Transverse colon (tissue), 4 donors: ENCODE results near the gene LTBP2. TPM values are rescaled to one million over a fixed set of nuclear protein-coding genes. Genes with fewer than 3 reads are reported as not detected.

Experiments
- DNase-seq: peaks from one replicate; pipeline ENCODE4 v3.0.0-alpha.2; 2019
- H3K27ac ChIP-seq, 4 donors: fragments of 200-600 bp; sonication (generic); 2 replicates each; pipeline ENCODE4 v1.5.1; 2016 to 2018; ENCODE audit warnings: inconsistent platforms in 4 of 4
- H3K27me3 ChIP-seq: fragments of 200-600 bp; sonication (generic); 2 replicates; pipeline ENCODE4 v1.5.1; 2017; ENCODE audit warnings: inconsistent platforms
- H3K36me3 ChIP-seq, 4 donors: fragments of 200-600 bp; sonication (generic); 2 replicates each; pipeline ENCODE4 v1.5.1; 2017 to 2019; ENCODE audit warnings: inconsistent platforms in 4 of 4
- H3K4me1 ChIP-seq, 4 donors: fragments of 200-600 bp; sonication (generic); 2 replicates each; pipeline ENCODE4 v1.5.1; 2017 to 2020; ENCODE audit warnings: inconsistent platforms in 4 of 4
- H3K4me3 ChIP-seq, 4 donors: fragments of 200-600 bp; sonication (generic); 1 replicate in 1 of 4; 2 replicates in 3 of 4; pipeline versions ENCODE4 v1.5.1 to v1.6.1; 2017 to 2019; ENCODE audit warnings: inconsistent platforms in 4 of 4
- H3K9me3 ChIP-seq, 2 donors: fragments of 200-600 bp; sonication (generic); 2 replicates each; pipeline ENCODE4 v1.5.1; 2017 to 2019; ENCODE audit warnings: inconsistent platforms in 2 of 2
- CTCF ChIP-seq, 5 experiments: fragments of 200-600 bp in 3 of 5; fragments of 450-650 bp in 2 of 5; sonication (generic) in 3 of 5; IDR thresholded peaks; 1 replicate in 2 of 5; 2 replicates in 3 of 5; pipeline ENCODE4 v1.5.1; 2016 to 2017; ENCODE audit warnings: antibody characterized with exemption in 5 of 5, inconsistent platforms in 3 of 5, mild to moderate bottlenecking in 2 of 5, moderate library complexity in 1 of 5
- EP300 ChIP-seq: sonication (generic); formaldehyde crosslinking; IDR thresholded peaks from one replicate; pipeline ENCODE4 v1.6.1; 2017; ENCODE audit warnings: antibody characterized with exemption, low read depth
- POLR2A ChIP-seq: fragments of 450-650 bp; IDR thresholded peaks from one replicate; pipeline ENCODE4 v1.6.1; 2016; ENCODE audit warnings: antibody characterized with exemption, mild to moderate bottlenecking, moderate library complexity
- POLR2AphosphoS5 ChIP-seq, 3 donors: sonication (generic); formaldehyde crosslinking; IDR thresholded peaks; one replicate each; pipeline ENCODE4 v1.6.1; 2016; ENCODE audit warnings: antibody characterized with exemption in 3 of 3
- WGBS, 2 donors: methylation state at CpG; one replicate each; pipeline ENCODE4 v1.1.5; 2018; ENCODE audit warnings: low coverage in 1 of 2; 5-methylcytosine and 5-hydroxymethylcytosine counted together
- in situ Hi-C, 4 donors: fragments of 200-750 bp; cut with MboI; loops; one replicate each; pipeline versions ENCODE4 v1.15.0 to v1.15.1; 2017; ENCODE audit warnings: low sequenced_read_pairs in 3 of 4, low pct_ligation_motif_present in 1 of 4, low pct_unique_long_range_greater_than_20kb in 1 of 4
- intact Hi-C: fragments of 100-400 bp; cut with DNase I; formaldehyde crosslinking; loops from one replicate; pipeline ENCODE4 v1.15.1; 2023; ENCODE audit warnings: low total_unique reads
- total RNA-seq, 4 donors: library from RNA; depleted of rRNA; stranded (reverse); fragments of >200 nt; gene quantifications; one replicate each; pipeline ENCODE4 v1.1.0, GENCODE V29; 2016

Gene LTBP2
- total RNA-seq, 4 donors from 2014 or later: 9.7 to 15.3 (median 11.9) TPM

GRCh38 chr14:74637178-74637550, 25.1 kb upstream of the LTBP2 start:
- 73% methylated on average over 3 of the region's 3 CpGs; no CpG with 5 or more reads in 1 of the 2 donors for WGBS, 2 donors

DNA sequence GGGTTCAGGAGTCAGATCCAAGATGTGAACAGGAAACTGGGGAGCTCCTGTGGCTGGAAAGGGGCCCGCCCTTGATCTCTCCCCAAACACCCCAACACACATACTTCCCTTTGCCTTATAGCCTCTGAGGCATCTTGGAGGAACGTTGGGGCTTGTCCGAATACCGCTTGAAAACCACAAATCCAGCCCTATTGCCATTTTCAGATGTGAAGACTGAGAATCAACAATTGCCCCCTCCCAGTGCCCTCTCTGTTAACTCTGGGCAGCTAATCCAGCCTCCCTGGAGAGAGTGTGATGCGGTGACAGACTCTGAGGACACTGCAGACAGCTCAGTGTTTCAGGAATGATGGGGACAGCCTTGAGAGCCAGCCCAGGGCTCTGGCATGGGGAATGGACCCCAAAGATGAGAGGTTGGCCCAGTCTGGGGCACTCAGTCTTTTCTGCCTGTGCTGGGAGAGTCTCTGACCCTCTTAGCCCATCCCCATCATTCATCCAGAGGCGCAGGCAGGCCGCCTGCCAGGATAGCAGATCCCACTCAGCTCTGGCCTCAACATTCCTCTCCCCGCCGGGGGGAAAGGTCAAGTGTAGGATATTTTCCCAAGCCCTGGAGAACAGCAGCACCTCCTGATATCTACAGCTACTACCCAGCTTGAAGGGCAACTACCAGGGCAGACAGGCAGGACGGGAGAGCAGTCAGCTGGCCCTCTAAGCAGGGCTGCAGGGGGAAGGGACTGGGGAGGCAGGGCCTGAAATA, 24.6 kb upstream of the LTBP2 start:
- no peak overlapping the region for H3K4me3 ChIP-seq
- H3K9me3 ChIP-seq: no peaks in the 10 kb centered on the region
- DNase-seq: no peak
- H3K4me1 ChIP-seq: no peaks in the 10 kb centered on the region
- H3K36me3 ChIP-seq: no peaks in the 10 kb centered on the region
- in situ Hi-C loops: no loop called here
- no peak for TF ChIP-seq EP300
- TF ChIP-seq CTCF (IDR thresholded peaks at IDR 0.05): no peak
- TF ChIP-seq POLR2AphosphoS5 (IDR thresholded peaks at IDR 0.05): no peak
- TF ChIP-seq POLR2A: no peak
- no peak overlapping the region for H3K27ac ChIP-seq
- 67 to 88% methylated on average over 1 to 10 of the region's 10 CpGs for WGBS, 2 donors
- H3K27me3 ChIP-seq: no peaks in the 10 kb centered on the region
- intact Hi-C loops: no loop called here

More at GRCh38 chr14:74637178-74637550, 25.1 kb upstream of the LTBP2 start:
- H3K9me3 ChIP-seq: no peaks in the 10 kb centered on the region
- no peak for DNase-seq
- H3K36me3 ChIP-seq: no peaks in the 10 kb centered on the region
- no peak overlapping the region for H3K4me3 ChIP-seq
- no peaks in the 10 kb centered on the region for H3K4me1 ChIP-seq
- intact Hi-C loops (no loop called here), in situ Hi-C loops (no loop called here)
- H3K27me3 ChIP-seq: no peaks in the 10 kb centered on the region
- TF ChIP-seq CTCF (IDR thresholded peaks at IDR 0.05) (no peak), POLR2AphosphoS5 (IDR thresholded peaks at IDR 0.05) (no peak), POLR2A (no peak), EP300 (no peak)
- H3K27ac ChIP-seq: no peak overlapping the region

DNA sequence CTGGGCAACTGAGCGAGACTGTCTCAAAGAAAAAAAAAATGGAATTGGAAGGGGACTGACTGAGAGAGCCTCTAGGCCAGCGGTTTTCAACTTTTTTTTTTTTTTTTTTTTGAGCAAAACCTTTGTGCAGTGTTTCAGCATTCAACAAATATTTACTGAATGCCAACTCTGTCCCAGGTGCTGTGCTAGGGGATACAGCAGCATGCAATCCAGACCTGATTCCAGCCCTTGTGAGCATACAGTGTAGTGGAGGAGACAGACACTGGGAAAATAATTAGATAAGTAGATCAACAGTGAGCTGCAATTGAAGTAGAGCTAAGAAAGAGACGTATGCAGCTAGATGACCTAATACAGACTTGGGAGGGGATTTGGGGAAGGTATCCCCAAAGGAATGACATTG, 23.8 kb upstream of the LTBP2 start:
- in situ Hi-C loops: no loop called here
- Histone ChIP-seq H3K4me1 (no peaks in the 10 kb centered on the region), H3K27me3 (no peaks in the 10 kb centered on the region), H3K9me3 (no peaks in the 10 kb centered on the region), H3K4me3 (no peak overlapping the region), H3K36me3 (no peaks in the 10 kb centered on the region), H3K27ac (no peak overlapping the region)
- intact Hi-C loops: no loop called here
- TF ChIP-seq EP300: no peak
- no peak for TF ChIP-seq POLR2AphosphoS5 (IDR thresholded peaks at IDR 0.05)
- TF ChIP-seq POLR2A: no peak
- no peak for TF ChIP-seq CTCF (IDR thresholded peaks at IDR 0.05)
- WGBS, 2 donors: 85 to 87% methylated on average over 3 of the region's 3 CpGs
- no peak for DNase-seq

DNA sequence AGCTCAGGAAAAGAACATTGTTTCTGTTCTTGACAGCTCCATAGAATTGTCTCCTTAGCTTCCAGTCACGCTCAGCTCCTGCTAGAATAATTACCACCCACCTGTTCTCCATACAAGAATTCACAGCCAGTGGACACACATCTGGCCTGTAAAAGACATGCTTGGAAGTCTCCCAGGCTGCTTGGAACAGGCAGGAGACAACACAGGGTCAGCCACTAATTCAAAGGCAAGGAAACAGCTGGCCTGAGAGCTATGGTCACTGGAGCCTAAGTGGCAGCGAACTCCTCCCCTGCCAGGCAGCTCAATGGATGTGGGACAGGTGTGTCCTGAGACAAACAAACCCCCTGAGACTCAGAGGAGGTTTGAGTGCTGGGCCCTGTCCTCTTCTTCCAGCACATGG, 22.9 kb upstream of the LTBP2 start:
- TF ChIP-seq CTCF (IDR thresholded peaks at IDR 0.05) (no peak), POLR2AphosphoS5 (IDR thresholded peaks at IDR 0.05) (no peak), EP300 (no peak)
- no peaks in the 10 kb centered on the region for H3K36me3 ChIP-seq
- no peak overlapping the region for H3K27ac ChIP-seq
- no peaks in the 10 kb centered on the region for H3K9me3 ChIP-seq
- DNase-seq: no peak
- in situ Hi-C loops (no loop called here), intact Hi-C loops (no loop called here)
- no peak overlapping the region for H3K4me3 ChIP-seq
- no peaks in the 10 kb centered on the region for H3K4me1 ChIP-seq
- H3K27me3 ChIP-seq: no peaks in the 10 kb centered on the region
- 63% methylated on average over 2 of the region's 2 CpGs; no CpG with 5 or more reads in 1 of the 2 donors for WGBS, 2 donors
